ENCODE data around the gene DNAJB1. TPM values are rescaled to one million over a fixed set of nuclear protein-coding genes. Genes with fewer than 3 reads are reported as not detected.

The DNAJB1 gene
- total RNA-seq, 1 experiment from 2014 or later = 77.7 TPM

DNA sequence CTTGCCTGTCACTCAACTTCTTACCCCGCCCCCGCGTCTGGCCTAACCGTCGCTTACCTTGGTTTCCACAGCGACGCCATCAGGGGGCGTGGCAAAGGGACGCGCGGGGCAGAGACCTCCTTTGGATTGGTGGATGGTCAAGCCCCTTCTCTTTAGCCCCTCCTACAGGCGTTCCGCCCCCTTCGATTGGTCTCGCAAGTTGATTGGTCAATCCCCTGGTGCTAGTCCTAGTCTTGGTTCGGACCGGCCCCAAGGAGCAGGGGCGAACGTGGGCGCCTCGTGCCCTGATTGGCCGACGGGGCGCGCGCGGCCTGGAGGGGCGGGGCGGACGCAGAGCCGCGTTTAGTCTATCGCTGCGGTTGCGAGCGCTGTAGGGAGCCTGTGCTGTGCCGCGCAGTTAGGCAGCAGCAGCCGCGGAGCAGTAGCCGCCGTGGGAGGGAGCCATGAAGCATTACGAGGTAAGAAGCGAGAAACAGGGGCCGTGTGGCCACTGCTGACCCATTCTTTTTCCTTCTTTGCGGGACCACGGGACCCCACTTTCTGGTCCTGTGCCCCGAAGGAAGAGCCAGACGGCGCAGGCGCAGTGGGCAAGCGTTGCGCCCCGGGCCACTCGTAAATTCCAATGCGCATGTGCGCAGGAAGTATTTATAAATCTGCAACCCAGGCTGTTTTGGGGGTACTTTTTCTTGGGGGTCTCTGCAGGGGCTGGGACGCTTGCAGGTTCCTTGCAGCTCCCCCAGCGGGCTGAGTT, 11.2 kb upstream of the DNAJB1 start, which contains the start of gene TECR:
TSS of gene TECR (plus strand) at position 341 of the 751 bp plus-strand sequence. CDS start at position 444, 103 bp downstream.
- Histone ChIP-seq H3K4ac (ENCODE audit: low read depth, low read length) (no peak within 1 kb of the TSS), H3K18ac (ENCODE audit: insufficient read length, low read depth, low read length) (peak within 1 kb of the TSS; percentile 92), H2BK20ac (ENCODE audit: low read depth, low read length, poor library complexity, severe bottlenecking) (no peak within 1 kb of the TSS), H2AFZ (ENCODE audit: low read length) (peak within 1 kb of the TSS; percentile 66), H2BK15ac (ENCODE audit: low read depth, low read length) (no peak within 1 kb of the TSS), H3K27me3 (ENCODE audit: insufficient read depth, low read length) (no peaks in the 10 kb centered on the region), H3K4me2 (ENCODE audit: insufficient read depth, insufficient read length, low read length) (peak within 1 kb of the TSS; percentile 99), H3K14ac (ENCODE audit: insufficient read depth, low read length) (peak within 1 kb of the TSS; percentile 95), H3K23ac (ENCODE audit: insufficient read length, low read depth, low read length) (no peak within 1 kb of the TSS), H3K23me2 (ENCODE audit: insufficient read length, low read depth, low read length, poor library complexity, severe bottlenecking) (peaks cover 3% of the 10 kb centered on the region), H3K27ac (ENCODE audit: insufficient read length, low read depth, low read length) (no peak within 1 kb of the TSS), H2BK12ac (ENCODE audit: insufficient read length, low read depth, low read length) (no peak within 1 kb of the TSS), H2BK5ac (ENCODE audit: insufficient read length, low read length) (no peak within 1 kb of the TSS), H4K91ac (ENCODE audit: insufficient read length, low read depth, low read length) (no peak within 1 kb of the TSS), H2AK5ac (ENCODE audit: insufficient read length, low read length) (no peak within 1 kb of the TSS), H3K4me1 (ENCODE audit: insufficient read depth, low read length) (no peaks in the 10 kb centered on the region), H4K20me1 (ENCODE audit: control insufficient read depth, insufficient read depth, insufficient read length) (no peaks in the 10 kb centered on the region), H3T11ph (ENCODE audit: low read length) (no peak within 1 kb of the TSS), H3K9me3 (ENCODE audit: control insufficient read depth, low read depth, low read length) (no peaks in the 10 kb centered on the region), H3K9ac (ENCODE audit: extremely low read depth, insufficient read length, low read length) (peak within 1 kb of the TSS; percentile 82), H4K8ac (replicated peaks; ENCODE audit: insufficient read length, low read depth, low read length) (no peak within 1 kb of the TSS), H3K79me1 (ENCODE audit: insufficient read depth, low read depth, low read length, poor library complexity, severe bottlenecking) (peaks cover 5% of the 10 kb centered on the region), H3K56ac (ENCODE audit: insufficient read length, low read depth, low read length) (no peak within 1 kb of the TSS), H4K5ac (ENCODE audit: insufficient read length, low read depth, low read length) (no peak within 1 kb of the TSS), H3K79me2 (ENCODE audit: insufficient read depth, low read length) (peaks cover 6% of the 10 kb centered on the region; the same call in 1 of the 2 replicates), H2BK120ac (ENCODE audit: low read depth, low read length, poor library complexity, severe bottlenecking) (no peak within 1 kb of the TSS)
- TF ChIP-seq, protein P1, sequence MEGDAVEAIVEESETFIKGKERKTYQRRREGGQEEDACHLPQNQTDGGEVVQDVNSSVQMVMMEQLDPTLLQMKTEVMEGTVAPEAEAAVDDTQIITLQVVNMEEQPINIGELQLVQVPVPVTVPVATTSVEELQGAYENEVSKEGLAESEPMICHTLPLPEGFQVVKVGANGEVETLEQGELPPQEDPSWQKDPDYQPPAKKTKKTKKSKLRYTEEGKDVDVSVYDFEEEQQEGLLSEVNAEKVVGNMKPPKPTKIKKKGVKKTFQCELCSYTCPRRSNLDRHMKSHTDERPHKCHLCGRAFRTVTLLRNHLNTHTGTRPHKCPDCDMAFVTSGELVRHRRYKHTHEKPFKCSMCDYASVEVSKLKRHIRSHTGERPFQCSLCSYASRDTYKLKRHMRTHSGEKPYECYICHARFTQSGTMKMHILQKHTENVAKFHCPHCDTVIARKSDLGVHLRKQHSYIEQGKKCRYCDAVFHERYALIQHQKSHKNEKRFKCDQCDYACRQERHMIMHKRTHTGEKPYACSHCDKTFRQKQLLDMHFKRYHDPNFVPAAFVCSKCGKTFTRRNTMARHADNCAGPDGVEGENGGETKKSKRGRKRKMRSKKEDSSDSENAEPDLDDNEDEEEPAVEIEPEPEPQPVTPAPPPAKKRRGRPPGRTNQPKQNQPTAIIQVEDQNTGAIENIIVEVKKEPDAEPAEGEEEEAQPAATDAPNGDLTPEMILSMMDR (conservative IDR thresholded peaks at IDR 0.05) = no peak
- H3K27ac Mint-ChIP-seq = peak within 1 kb of the TSS; percentile 87 to 98 (median 97); a peak in 6 of 7 replicates
- no CpG with 5 or more reads among the region's 59 CpGs for WGBS (ENCODE audit: extremely low coverage, insufficient read length, low lambda C conversion rate)
- H3K9me3 Mint-ChIP-seq = no peaks in the 10 kb centered on the region
- no peaks in the 10 kb centered on the region for H3K27me3 Mint-ChIP-seq (ENCODE audit: low read depth)
- peaks cover 0 to 10% (median 8%) of the 10 kb centered on the region in 3 experiments; a peak in 4 of 7 replicates for H3K36me3 Mint-ChIP-seq (ENCODE audit: insufficient read depth in 1 of 3, low read depth in 3 of 3)
- H3K4me1 Mint-ChIP-seq = peaks cover 14 to 19% of the 10 kb centered on the region in 2 experiments
- peak within 1 kb of the TSS; percentile 94 to 97 for H3K4me3 Mint-ChIP-seq
- DNase-seq = peak; percentile 100

Data from H9 (cell line).